ENCODE data around the gene ANKRD33B.
"Not testable (repeated sequence)": the region's sequence is repeated elsewhere in the genome, so short reads cannot be mapped to it uniquely, and the experiment has no call there.

Gene ANKRD33B

DNA sequence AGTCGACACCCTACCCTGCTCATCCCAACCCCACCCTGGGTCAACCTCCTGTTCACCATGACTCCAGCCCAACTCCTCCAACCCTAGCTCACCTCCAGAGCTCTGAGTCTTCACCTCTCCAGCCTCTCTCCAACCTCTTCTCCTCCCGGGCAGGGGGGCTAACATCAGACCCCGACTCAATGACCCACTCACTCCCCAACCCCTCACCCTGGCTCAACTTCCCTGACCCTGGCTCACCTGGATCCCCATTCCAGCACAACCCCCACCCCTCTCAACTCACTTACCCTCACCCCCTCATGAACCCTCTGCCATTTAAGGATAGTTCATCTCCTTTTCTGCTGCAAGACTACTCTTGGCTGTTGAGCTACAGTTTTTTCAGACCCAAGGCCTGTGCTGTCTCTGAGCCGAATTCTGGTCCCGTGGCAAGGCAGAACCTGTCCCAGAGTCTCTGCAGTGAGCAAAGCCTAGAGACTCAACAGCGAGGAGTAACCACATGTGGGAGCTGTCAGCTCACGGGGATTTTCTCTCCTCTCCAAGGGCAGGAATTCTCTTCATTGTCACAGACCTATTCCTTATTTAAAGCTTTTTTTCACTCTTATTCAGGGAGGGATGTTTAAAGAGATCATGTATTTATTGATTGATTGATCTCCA lies 29.8 kb downstream of the ANKRD33B start:
- no peak for DNase-seq (ENCODE audit: low spot score)

DNA sequence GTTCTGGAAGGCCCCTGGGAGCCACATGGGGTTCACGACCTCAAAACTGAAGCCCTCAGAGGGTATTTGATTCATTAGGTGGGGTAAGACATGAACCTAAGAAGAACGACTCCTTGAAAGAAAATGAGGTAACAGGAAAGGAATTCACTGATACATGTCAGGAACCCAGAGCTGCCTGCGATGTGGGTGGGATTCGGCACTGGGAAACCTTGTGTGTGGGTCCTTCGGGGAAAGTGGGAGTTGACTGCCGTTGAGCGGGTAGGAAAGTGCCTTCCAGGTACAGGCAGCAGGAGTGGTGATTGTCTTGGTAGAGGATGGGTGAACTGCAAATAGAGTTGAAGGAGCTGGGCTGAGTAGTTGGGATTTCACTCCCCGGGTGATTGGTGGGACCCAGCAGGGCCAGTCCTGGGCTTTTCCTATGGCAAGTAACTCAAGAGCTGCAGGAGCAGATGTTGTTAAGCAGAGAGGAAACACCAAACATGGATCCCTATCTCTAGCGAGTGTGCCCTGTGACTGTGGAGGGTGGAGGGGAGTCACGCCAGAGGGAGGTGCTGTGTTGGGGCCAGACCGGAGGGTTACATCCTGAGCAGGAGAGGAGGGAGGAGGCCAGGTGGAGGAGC lies 30.8 kb downstream of the ANKRD33B start:
- DNase-seq (ENCODE audit: low spot score): no peak

DNA sequence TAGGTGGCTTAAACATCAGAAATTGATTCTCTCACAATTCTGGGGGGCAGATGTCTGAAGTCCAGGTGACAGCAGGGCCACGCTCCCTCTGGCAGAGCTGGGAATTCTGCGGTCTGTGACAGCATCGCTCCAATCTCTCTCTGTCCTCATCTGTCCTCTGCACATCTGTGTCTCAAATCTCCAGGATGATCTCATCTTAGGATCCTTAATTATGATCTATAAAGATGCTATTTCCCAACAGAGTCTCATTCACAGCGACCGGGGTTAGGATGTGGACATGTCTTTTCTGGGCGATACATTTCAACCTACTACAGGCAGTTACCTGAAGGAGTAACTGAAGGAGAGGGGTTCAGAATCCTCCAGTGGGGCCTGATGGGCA lies 31.4 kb downstream of the ANKRD33B start:
- DNase-seq (ENCODE audit: low spot score): no peak

DNA sequence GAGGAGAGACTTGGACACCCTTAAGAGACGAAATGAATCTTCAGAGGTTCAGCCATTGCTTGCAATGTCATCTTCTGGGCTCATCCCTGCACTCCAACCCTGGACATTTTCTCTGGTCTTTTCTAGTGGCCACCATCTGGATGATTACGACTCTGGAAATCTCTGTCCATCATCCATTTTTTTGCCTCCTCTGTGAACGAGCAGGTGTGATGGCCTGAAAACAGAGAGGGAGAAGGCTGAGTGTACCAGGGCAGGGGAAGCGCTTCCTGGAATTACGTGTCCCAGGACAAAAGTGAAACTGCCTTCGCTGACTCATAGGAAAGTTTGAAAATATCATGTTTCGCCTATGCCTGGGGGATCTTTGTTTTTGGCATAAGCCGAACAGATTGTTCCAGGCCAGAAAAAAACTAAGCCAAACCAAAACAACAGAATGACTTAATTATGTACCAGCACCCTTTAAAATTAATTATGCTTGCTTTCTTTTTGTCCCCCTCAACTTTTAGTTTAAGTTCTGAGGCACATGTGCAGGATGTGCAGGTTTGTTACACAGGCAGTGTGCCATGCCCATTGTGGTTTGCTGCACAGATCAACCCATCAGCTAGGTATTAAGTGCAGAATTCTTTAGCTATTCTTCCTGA lies 31.9 kb downstream of the ANKRD33B start:
- no peak for DNase-seq (ENCODE audit: low spot score)

DNA sequence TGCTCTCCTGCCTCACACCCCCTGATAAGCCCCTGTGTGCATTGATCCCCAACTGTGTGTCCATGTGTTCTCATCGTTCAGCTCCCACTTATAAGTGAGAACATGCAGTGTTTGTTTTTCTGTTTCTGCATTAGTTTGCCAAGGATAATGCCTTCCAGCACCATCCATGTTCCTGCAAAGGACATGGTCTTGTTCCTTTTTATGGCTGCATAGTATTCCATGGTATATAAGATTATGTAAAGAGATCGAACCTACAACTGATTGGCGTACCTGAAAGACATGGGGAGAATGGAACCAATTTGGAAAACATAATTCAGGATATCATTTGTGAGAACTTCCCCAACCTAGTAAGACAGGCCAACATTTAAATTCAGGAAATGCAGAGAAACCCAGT lies 32.4 kb downstream of the ANKRD33B start:
- DNase-seq (ENCODE audit: low spot score): no peak

GRCh38 chr5:10596886-10597451 lies 33.1 kb downstream of the ANKRD33B start:
- DNase-seq (ENCODE audit: low spot score): no peak

- no peak for DNase-seq (ENCODE audit: low spot score)
Observed at GRCh38 chr5:10599113-10599512, 35.2 kb downstream of the ANKRD33B start.

GRCh38 chr5:10599862-10600284 lies 36.0 kb downstream of the ANKRD33B start:
- DNase-seq (ENCODE audit: low spot score): no peak

DNA sequence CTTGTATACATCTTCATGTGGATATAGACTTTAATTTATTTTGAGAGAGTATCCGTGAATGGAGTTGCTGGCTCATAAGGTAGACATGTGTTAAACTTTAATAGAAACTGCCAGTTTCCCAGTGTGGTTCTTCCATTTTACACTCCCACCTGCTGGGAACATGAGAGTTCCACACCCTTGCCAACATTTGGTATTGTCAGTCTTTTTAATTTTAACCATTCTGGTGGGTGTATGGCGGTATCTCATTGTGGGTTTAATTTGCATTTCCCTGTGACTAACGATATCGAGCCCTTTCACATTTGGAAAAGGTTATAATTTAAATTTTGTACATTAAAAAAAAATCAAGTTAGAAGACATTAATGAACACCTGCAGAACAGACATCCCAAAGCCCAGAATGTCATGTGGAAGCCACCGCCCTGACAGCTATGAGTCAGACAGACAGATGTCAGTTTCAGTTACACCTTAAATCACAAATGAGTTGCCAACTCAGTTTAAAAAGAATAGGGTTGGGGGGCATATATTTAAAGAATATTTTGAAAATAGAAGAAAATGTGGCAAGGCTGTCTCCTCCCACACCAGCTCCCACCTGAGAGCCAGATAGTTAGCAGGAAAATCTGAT lies 36.9 kb downstream of the ANKRD33B start:
- DNase-seq (ENCODE audit: low spot score): no peak

DNA sequence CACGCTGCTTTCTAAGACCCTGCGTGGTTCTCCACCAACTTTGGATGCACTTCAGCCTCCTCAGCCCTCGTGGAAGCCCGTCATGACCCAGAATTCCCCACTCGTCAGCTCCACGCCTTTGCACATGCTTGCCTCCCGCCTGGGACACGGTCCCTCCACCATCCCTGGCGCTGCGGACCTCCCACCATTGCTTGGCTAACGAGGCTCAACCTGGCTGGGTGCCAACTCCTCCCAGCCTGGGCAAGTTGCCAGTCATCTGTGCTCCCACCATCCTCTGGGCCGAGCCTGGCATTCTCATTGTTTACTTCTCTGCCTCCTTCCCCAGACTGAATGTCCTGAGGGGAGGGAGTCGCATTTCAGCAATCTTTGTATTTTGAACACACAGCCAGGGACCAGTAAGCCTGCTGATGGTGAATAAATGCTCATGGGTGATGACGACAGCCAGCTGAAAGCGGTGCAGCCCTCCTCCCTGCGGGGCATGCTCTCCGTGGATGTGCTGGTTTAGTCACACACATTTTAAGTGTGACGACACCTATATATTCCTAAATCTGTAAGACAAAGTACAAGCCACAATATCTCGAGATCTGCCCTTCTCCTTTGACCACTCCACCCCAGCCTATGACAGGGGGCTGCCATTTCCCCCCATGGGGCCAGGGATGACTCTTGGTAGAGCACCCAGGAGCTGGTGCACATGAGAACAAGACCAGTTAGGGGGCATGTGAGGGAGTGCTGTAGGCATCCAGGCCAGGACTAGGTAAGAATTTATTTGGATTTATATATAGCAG lies 37.6 kb downstream of the ANKRD33B start:
- peak; percentile 50 for DNase-seq (ENCODE audit: low spot score)

DNA sequence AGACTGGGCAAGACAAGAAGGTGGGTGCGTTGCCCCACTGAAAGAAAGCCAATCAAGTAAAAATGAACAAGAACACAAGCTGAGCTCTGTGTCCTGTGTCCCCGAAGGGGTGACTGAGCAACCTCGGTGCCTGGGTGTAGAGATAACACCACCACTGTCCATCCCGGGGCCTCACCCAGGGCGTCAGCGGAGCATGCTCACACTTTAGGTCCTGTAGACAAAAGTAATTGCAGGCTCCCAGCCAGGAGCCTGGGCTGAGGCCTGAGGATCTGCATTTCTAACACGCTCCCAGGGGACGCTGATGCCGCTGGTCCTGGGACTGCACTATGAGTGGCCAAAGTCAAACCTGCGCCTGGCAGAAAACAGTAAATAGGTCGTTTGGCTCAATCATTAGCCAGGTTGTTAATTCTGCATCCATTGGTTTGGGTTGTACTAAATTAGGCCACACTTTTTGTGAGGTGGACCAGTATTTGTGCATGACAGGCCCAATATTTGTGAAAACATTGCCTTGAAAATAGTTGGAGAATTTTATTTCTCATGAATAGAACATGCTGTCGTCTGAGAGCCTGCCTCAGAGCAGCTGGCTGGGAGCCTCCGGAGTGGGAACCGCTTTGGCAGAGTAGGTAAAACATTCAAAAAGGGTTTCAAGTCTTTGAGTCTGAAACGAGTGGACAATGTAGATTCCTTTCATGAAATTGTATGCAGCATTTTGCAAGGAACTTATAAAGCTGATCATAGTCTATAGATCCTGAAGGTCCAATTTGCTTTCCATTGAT lies 38.3 kb downstream of the ANKRD33B start:
- DNase-seq (ENCODE audit: low spot score): no peak

DNA sequence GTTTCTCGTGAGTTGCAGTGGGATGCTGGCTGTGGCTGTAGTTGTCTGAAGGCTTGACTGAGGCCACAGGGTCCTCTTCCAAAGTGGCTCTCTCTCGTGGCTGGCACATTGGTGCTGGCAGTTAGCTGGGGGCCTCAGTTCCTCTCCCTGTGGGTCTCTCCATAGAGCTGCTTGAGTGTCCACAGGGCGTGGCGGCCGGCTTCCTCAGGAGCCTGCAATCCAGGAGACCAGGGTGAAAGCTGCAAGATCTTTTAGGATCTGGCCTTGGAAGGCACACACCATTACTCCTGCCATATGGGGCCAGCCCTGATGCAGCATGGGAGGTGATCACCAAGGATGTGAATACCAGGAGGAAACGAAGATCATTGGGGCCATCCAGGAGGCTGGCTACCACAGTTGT lies 41.1 kb downstream of the ANKRD33B start:
- DNase-seq (ENCODE audit: low spot score): no peak

DNA sequence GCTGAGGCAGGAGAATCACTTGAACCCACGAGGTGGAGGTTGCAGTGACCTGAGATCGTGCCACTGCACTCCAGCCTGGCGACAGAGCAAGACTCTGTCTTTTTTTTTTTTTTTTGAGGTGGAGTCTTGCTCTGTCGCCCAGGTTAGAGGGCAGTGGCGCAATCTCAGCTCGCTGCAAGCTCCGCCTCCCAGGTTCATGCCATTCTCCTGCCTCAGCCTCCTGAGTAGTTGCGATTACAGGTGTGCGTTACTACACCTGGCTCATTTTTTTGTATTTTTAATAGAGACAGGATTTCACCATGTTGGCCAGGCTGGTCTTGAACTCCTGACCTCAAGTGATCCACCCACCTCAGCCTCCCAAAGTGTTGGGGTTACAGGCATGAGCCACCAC lies 42.8 kb downstream of the ANKRD33B start:
- DNase-seq (ENCODE audit: low spot score): not testable (repeated sequence)

DNA sequence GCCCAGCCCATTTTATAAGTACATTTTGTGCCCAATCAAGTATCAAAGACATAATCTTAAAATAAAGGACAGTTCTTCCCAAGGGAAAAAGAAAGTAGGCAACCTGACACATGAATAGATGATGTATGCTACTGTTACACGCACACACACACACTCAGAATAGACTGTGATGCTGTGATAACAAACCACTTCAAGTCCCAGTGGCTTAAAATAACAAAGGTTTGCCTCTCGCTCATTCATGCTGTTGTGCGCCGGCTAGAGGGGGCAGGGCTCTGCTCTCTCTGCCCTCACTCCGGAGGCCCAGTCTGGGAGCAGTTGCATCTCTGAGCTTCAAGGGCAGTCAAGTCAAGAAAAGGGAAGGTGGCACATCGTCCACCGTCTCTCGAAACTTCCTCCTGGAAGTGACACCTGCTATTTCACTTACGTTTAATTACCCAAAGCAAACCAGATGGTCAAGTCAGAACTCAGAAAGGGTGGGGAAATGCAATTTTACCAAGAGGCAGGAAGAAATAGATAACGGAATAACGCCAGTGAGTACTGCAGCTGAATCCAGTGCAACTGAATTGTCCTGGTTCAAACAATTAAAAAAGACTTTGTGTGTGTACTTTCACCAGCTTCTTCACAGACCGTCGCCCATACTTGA lies 43.3 kb downstream of the ANKRD33B start:
- peak; percentile 40 for DNase-seq (ENCODE audit: low spot score)

- peak; percentile 43 for DNase-seq (ENCODE audit: low spot score)
Observed at GRCh38 chr5:10607666-10608073, 43.8 kb downstream of the ANKRD33B start.

GRCh38 chr5:10608081-10608480 lies 44.2 kb downstream of the ANKRD33B start:
- DNase-seq (ENCODE audit: low spot score): not testable (repeated sequence)

DNA sequence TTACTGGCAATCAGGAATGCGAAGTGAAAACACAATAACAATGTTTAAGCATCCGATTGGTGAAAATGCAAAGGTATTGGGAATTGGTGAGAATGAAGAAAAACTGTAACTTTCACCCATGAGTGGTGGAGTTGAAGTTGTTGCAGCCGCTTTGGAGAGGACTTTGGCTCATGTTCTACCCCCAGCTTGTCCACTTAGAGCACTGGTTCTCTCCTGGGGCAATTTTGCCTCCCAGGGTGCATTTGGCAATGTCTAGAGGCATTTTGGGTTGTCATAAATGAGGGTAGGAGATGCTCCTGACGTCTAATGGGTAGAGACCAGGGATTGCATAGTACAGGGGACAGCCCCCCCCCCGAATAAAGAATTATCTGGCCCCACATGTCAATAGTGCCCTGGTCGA lies 46.2 kb downstream of the ANKRD33B start:
- DNase-seq (ENCODE audit: low spot score): no peak

GRCh38 chr5:10611290-10611689 lies 47.4 kb downstream of the ANKRD33B start:
- DNase-seq (ENCODE audit: low spot score): no peak

- DNase-seq (ENCODE audit: low spot score): no peak
Observed at GRCh38 chr5:10612251-10612650, 48.4 kb downstream of the ANKRD33B start.

GRCh38 chr5:10615693-10616092 lies 51.8 kb downstream of the ANKRD33B start:
- DNase-seq (ENCODE audit: low spot score): no peak
